GM18519 (cell line): ENCODE data around the gene CS.
"Not testable (repeated sequence)": the region's sequence is repeated elsewhere in the genome, so short reads cannot be mapped to it uniquely, and the experiment has no call there.

Source experiments
- ATAC-seq: cut with Tn5 transposase; IDR thresholded peaks from one replicate; pipeline ENCODE4 v1.9.1; 2021; ENCODE audit warnings: mild to moderate bottlenecking, moderate library complexity; ENCODE audit not compliant: unreplicated experiment, low FRiP score

Gene CS

DNA sequence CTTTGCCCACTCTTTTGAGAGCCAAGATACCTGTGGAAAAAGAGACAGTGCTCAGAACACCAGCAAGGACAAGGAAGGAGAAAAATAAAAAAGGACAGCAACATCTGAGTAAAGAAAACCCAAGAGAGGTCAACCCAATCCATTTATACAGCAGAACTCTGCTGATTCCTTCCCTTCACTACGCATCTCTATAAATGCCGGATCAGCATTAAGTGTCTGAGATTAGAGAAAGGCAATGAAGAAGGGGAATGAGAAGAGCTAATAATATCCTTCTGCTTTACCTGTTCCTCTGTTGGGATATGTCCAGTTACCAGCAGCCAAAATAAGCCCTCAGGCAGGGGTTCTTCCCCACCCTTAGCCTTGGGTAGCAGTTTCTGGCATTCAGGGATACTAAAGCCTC, 17.6 kb downstream of the CS start:
- ATAC-seq: no peak

DNA sequence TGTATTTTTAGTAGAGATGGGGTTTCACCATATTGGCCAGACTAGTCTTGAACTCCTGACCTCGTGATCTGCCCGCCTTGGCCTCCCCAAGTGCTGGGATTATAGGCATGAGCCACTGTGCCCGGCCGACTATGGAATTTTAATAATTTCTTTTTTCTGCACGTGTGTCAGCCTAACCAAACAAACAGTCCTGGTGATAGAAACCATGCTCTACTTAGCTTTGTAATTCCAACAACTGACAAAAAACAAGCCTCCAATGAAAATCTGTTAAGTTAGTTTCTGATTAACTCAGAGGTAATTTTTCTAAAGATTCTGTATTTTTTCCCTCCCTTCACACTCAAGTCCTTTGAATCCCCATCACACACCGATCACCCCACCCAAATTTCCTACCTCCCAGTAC, 18.1 kb downstream of the CS start:
- ATAC-seq: no peak

DNA sequence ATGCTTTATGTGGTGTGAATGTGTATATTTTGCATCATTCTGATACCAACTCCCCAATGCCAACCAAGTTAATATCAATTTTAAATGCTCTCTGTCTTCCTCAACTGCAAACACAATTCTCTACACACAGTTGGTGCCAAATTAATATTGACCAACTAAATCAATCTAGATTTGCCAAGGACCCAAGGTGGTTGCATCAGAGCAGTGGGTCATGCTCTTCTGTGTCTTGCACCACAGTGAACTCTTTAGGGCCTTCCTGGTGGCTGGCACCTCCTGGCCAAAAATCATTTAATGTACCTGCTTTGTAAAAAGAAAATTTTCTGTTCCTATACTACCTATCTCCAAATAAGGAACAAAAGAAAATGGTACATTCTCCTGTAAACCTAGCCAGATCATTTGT, 19.3 kb downstream of the CS start:
- ATAC-seq: no peak

DNA sequence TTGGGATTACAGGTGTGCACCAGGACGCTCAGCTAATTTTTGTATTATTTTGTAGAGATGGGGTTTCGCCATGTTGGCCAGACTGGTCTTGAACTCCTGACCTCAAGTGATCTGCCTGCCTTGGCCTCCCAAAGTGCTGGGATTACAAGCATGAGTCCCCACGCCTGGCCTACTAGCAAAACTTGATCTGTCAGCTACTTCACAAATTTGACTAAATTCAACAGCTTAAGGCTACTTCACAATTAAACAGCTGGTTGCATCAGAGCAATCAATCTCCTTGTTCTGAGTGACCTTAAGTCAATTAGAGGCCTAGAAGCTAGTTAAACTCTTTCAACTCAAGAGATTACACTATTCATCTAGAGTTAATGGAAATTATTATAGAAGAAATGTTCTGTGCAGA, 21.2 kb downstream of the CS start:
- ATAC-seq: no peak

DNA sequence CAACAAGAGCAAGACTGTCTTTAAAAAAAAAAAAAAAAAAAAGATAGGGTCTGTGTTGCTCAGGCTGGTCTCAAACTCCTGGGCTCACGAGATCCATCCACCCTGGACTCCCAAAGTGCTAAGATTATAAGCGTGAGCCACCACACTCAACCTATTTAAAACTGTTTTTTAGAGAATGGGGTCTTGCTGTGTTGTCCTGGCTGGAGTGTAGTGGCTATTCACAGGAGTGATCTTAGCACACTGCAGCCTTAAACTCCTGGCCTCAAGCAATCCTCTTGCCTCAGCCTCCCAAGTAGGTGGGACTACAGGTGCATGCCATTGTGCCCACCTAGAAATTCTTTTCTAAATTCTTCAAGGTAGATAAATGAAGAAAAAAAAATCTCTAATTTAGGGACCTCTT, 25.8 kb downstream of the CS start:
- ATAC-seq: no peak

DNA sequence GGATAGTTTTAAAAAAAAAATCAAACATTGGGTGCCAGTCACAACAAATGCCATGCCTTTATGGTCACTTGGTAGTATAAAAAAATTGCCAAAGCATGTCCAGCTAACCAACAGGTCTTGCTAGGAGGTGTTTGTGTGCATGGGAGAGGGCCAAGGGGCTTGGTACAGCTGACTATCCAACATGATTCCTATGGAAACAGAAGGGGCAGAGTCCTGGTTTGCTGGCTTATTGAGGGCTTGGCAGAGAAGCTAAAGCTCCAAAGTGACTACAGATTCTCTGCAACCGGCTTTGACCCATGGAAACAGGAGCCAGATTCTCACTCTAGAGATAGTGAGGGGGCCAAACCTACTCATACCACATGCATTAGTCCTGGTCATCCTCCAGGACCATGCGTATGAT, 27.7 kb downstream of the CS start:
- ATAC-seq: not testable (repeated sequence)

DNA sequence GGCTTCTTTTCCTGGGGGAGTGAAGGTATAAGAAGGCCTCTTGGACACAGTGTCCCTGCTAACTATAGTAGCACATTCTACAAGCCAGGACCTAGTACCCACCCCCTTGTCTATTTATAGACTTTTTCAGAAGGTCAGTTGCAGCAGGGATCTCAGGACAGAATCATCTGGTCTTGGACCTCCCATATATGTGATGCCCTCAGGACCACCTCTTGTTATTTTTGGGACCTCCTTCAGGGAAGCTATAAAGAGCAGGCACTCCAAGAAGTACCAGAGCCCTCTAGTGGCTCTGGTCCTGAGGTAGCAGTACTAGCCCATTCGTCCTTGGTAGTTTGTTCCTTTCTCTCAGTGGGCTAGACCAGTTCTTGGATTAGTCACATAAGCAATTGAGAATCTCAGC, 29.1 kb downstream of the CS start:
- no peak for ATAC-seq

DNA sequence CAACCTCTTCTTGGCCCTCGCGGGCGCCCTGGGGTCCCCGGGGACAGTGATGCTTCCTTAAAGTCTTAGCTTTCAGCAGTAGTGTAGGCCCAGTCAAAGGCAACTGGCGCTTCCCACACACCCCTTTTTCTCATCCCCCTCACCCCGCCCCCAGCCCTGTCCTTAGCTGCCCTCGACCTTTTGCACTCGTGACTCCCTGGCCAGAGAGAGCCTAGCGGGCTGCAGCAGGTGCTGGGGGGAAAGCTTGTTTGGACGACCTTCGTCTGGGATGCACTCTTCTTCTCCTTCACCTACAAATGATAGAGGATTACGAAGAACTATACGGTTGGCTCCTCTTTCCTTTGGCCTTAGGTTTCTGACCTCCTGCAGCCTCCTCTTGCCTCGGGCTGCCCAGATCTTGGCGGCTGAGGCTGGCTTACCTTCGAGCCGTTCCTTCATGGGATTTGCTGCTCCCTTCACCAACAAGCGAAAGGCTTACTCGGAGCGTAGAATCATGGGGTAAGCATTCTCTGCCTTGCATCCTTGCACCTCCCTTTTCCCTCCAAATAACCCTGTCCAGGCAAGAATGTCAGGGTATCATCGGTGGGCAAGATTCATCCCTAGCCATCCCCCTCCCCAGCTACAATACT, 32.6 kb downstream of the CS start:
- no peak for ATAC-seq

DNA sequence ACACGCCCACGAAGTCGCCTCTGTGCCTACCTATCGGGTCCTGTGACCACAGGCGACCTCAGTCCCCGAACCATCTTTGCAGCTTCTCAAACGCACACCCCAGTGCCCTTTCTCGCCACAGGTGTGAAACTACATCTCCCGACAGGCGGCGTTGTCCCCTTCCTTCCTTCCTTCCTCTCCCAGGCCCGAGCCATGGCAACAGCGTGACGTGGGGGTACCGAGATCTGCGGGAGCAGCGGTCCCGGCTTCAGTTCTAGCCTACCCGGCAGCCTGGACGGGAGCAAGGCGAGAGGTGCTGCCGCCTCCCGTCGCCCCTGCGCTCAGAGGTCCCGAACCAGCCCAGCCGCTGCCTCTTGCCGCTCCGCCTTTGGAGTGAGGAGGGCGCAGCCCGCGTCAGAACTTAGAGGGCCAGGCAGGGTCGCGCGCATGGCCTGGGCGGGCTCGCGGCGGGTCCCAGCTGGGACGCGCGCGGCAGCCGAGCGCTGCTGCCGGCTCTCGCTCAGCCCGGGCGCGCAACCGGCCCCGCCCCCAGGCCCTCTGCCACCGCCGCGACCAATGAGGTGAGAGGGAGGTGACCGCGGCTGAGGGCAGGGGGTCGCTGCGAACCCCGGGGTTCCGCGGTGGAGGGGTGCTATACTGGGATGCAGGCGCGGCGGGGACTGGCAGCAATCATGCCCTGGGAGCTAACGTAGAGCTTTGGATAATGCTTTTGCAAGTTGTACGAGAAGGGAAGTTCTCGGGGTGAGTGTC, 33.3 kb downstream of the CS start, which contains the start of gene COQ10A:
TSS of gene COQ10A (plus strand) at position 250 of the 750 bp plus-strand sequence. CDS start at position 427, 177 bp downstream.
- peak; percentile 69 for ATAC-seq

DNA sequence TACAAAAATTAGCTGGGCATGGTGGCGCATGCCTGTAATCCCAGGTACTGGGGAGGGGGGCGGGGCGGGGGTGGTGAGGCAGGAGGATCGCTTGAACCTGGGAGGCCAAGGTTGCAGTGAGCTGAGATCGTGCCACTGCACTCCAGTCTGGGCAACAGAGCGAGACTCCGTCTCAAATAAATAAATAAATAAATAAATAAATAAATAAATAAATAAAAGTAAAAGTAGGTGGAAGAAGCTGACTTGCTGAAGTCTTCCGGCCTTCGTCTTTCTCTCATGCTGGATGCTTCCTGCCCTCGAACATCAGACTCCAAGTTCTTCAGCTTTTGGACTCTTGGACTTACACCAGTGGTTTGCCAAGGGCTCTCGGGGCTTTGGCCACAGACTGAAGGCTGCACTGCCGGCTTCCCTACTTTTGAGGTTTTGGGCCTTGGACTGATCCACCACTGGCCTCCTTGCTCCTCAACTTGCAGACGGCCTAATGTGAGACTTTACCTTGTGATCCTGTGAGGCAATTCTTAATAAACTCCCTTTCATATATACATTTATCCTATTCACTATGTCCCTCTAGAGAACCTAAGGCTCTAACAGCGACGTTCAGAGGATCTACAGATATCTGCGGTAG, 34.0 kb downstream of the CS start:
- ATAC-seq: not testable (repeated sequence)

DNA sequence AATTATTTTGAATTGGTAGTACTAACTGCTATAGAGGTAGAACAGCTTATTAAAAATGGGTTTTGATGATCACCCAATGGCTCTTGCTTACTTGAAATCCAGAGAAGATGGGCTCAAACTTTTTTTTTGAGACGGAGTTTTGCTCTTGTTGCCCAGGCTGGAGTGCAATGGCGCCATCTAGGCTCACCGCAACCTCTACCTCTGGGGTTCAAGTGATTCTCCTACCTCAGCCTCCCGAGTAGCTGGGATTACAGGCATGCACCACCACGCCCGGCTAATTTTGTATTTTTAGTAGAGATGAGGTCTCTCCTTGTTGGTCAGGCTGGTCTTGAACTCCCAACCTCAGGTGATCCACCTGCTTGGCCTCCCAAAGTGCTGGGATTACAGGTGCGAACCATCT, 37.2 kb downstream of the CS start:
- not testable (repeated sequence) for ATAC-seq

DNA sequence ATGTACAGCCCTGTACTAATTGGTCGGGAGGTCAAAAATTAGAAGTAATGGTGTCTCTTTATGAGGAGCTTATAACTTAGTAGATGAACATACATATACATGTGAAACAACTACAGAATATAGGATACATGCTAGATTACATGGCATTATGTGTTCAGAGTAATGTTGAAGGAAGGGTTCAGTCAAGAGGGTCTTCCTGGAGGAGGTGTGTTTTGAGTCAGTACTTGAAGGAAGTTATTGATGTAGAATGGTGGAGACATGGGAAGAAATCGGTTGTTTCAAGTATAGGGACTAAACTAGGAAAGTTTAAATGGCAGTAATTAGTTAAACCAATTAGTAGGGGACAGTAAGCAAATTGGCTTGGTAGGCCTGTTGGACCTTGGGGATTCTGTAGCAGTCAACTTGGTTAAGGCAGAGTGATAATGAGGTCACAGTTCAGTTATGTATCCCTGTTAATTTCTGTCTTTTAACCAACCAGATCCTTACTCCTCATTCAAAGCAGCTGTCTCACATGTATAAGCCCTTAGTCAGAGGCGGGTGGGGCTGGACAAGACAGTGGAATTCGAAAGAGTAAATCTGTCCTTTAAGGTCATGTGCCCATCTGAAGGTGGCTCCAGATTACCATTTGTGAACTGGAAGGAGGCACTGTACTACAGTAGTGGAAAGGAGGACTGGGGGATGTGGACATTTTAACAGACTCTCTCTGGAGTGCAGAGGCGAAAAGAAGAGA, 38.5 kb downstream of the CS start:
- ATAC-seq: no peak

DNA sequence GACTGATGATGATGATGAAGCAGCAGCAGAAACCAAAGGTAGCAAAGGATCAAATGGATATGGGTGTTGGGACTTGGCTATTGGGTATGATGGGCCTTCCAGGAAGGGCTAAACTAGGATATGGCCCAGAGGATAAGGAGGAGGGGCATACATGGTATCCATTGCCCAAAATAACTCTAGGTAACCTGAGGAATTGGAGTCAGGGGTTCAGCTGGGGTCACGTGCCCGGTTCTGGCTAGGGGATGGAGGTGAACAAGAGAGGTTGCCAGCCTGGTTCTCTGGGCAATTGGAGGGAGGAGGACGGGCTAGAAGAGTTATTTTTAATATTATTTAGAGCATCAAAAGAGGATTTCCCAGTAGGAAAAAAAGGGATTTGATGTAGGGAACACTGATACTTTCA, 39.2 kb downstream of the CS start:
- no peak for ATAC-seq

DNA sequence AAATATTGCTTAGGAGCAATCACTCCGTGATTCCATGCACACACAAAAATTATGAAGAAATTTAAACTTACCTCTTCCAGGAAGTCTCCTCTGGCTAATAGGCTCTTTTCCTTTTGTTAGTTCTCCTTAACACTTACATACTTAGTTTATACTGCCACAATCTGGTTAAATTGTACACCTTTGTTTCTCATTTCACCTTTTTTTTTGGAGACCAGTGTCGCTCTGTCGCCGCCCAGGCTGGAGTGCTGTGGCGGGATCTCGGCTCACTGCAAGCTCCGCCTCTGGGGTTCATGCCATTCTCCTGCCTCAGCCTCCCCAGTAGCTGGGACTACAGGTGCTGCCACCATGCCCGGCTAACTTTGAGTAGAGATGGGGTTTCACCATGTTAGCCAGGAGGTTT, 39.8 kb downstream of the CS start:
- no peak for ATAC-seq

DNA sequence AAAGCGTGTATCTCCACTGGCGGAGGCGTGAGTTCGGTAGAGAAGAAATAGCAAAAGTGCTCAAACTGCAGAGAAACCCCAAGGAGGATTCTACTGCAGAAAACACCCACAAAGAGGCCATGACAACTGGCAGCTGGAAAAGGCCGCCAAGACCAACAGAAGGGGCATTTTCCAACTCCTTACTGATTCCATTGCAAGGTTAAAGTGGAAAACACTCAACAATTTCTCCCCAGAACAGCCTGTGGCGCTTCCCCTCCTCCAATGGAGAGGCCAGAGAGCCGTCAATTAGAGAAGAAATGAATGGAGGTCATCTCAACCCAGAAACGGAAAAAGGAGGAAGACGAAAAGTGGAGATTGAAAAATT, 41.3 kb downstream of the CS start:
- ATAC-seq: no peak

DNA sequence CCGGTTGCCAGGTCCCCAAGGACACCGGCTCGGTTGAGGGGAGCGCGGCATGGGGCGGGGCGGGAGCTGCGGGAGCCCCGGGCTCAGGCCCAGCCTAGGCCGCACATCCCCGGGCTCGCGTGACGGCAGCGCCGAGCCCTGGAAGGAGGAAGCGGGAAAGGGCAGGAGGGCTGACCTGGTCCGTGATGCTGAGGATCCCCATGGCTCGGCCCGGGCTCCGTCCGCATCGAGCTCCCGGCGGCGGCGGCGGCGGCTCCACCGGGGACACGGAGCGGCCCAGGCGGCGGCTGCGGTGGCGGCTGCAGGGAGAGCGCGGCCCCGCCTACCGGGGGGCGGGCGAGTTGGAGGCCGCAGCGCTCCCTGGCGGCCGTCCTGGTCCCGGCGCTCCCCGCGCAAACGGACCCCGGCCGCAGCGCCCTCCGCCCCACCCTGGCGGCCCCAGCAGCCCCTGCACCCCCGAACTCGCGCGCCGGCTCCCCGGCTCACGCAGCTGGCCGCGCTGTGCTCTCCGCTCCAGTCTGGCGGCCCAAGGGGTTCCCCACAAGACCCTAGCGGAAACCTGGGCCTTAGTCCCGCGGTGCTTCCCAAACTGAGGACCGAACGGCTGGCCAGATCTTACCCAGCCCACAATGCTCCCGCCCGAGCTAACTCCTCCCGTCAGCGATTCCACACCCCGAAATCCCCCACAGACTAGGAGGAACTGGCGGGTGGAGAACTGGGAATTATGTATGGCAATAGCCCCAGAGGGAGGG, 41.9 kb downstream of the CS start, which contains the start of gene ANKRD52:
TSS of gene ANKRD52 (minus strand) at position 317 of the 752 bp plus-strand sequence. CDS start at position 202, 115 bp downstream.
- ATAC-seq: peak; percentile 73

DNA sequence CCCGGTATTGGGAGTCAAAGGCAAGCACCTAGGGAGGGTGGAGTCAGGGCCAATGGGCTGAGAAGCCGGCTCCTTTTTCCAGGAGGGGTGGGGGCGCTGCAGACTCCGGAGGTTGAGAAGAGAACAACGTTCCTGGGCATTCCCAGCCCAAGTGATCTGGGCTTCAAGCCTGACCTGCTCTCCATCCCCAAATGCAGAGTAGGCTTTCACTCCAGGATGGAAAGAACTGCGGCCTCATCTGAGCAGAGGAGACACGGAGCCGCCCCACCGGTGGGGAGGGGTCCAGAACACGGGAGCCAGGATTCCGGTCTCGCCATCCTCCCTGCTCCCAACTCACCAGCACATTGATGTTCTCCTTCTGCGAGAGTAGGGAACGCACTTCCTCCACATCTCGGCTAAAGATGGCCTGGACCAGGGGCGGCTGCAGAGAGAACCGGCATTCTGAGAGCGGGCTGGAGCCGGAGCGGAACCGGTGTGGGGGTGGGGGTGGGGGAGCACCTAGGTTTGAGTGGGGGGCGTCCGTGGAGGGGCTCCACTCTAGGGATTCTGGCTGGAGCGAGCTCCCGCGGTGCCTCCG, 42.6 kb downstream of the CS start:
- no peak for ATAC-seq

DNA sequence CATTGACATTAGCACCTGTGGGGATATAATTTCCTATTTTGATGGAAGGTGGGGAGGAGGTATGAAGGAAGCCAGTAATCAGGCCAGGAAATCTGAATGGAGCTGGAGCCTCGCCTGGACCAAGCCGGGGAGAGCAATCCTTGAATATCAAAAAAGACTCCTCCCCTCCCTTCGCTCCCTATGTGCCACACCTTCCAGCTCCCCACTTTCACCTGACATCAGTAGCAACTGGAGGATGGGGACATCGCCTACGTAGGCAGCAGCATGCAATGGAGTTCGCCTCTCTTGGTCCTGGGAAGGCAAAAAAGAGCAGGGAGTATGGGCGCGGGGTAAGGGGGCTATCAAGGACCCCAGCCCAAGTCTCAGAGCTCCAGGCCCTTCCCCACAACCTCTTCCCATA, 43.1 kb downstream of the CS start:
- no peak for ATAC-seq

DNA sequence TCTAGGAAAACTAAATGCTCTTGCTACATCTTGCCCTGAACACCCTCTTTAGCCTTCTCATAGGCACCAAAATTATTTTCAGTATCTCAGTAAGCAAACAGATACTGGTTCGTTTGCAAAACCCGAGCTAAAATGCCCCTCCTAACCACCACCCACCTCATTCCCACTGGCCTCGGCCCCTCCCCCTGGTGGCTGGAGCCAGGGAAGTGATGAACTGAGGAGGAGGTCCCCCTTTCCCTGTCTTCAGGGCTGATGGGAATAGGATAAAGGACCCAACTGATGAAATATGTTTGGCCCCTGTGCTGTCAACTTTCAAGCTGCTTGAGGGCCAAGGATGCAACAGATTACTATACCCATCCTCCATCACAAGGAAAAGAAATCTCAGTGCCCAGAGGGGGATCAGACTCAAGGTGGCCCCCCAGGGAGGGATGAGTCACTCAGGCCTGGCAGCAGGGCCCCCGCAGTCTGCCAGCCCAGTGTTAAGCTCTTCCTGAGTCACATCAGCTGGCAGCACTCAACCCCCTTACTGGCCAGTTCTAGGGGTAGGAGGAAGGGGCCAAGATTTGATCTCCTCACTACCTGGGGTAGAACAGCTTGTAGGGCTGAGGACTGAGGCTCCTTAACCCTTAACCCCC, 43.7 kb downstream of the CS start:
- ATAC-seq: no peak

DNA sequence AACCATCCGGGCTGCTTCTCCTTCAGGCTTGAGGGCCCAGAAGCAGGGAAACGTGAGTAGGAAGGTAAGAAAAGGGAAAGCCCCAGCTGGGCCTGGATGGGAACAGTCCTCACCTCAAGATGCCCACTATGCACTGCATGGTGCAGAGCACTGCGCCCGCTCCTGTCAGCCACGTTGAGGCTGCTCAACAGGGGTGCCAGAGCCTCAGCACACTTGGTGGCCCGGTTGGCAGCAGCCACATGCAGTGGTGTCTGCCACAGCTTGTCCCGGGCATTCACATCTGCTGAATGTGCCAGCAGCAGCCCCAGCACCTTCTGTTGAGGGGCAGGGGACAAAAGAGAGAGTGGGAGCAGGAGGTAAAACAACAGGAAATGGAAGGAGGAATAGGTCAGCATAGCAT, 44.5 kb downstream of the CS start:
- no peak for ATAC-seq
